ENCODE data around the gene UCN. TPM values are rescaled to one million over a fixed set of nuclear protein-coding genes. Genes with fewer than 3 reads are reported as not detected.
"Not testable (repeated sequence)": the region's sequence is repeated elsewhere in the genome, so short reads cannot be mapped to it uniquely, and the experiment has no call there.

Gene UCN
- polyA plus RNA-seq, 1 experiment: 0.40 TPM

DNA sequence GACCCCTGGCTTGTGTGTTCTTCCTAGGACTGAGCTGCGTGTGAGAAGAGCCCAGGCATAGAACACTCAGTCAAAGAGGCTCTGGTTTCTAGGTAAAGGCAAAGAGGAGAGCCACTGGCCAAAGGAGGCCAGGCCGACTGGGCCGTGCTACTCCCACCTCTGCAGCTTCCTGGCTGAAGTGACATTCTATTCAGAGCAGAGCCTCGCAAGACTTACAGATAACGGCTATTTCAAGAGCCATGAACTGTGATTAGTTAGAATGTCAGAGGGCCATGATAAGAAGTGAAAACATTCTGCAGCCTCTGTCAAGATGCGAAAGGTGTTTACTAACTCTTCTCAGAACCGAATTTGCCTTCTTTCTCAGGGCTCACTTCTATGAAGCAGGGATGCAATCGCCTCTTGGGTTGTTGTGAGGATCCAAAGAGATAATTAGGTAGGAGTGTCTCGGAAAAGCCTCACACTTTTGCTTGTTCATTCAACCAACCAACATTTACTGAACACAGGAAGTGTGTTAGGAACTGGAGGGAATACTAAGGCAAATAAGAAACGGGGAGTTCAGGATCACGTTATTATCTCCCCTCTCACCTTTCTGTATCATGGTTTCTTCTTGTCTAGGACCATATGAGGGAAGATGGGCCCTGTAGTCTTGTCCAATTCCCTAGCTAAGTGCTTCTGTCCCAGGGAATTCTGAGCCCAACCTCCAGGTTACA, 36.5 kb downstream of the UCN start:
- Histone ChIP-seq H3K27me3 (ENCODE audit: control insufficient read depth, insufficient read depth, low read length) (peaks cover 27% of the 10 kb centered on the region), H3K9me3 (ENCODE audit: control insufficient read depth, insufficient read depth, low read length) (no peaks in the 10 kb centered on the region), H3K27ac (ENCODE audit: low read depth, low read length) (no peak overlapping the region), H3K4me3 (ENCODE audit: low read depth, low read length) (no peak overlapping the region)
- CTCF ChIA-PET: interaction anchor here (1.7 to 4.2 kb wide), 2 partner anchors 9 to 17 kb away, joined by 4 to 45 read pairs; partner anchors contain the start of gene TRIM54
- no peak for DNase-seq (ENCODE audit: low read depth, low spot score)
- TF ChIP-seq, protein P1, sequence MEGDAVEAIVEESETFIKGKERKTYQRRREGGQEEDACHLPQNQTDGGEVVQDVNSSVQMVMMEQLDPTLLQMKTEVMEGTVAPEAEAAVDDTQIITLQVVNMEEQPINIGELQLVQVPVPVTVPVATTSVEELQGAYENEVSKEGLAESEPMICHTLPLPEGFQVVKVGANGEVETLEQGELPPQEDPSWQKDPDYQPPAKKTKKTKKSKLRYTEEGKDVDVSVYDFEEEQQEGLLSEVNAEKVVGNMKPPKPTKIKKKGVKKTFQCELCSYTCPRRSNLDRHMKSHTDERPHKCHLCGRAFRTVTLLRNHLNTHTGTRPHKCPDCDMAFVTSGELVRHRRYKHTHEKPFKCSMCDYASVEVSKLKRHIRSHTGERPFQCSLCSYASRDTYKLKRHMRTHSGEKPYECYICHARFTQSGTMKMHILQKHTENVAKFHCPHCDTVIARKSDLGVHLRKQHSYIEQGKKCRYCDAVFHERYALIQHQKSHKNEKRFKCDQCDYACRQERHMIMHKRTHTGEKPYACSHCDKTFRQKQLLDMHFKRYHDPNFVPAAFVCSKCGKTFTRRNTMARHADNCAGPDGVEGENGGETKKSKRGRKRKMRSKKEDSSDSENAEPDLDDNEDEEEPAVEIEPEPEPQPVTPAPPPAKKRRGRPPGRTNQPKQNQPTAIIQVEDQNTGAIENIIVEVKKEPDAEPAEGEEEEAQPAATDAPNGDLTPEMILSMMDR (IDR thresholded peaks at IDR 0.05; ENCODE audit: low read depth, low read length): no peak
- POLR2A ChIA-PET: no interaction called here

DNA sequence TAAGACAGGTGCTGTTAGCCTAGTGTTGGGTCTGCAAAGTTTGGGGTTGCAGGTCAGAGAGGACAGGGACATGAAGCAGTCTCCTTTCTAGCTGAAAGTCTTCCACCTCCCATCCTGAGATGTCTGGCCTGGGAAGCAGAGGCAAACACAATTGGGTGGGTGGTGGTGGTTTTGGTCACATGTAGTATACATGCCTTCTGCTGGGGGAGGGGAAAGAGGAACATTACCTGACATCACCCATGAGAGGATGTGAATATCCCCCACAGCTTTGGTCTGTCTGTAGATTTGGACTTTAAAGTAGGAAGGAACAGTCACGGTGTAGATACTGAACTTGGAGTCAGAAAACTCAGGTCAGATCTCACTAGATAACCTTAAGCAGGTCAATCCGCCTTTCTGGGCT, 37.6 kb downstream of the UCN start:
- CTCF ChIA-PET: interaction anchor here (1.7 to 4.2 kb wide), 2 partner anchors 11 to 18 kb away, joined by 4 to 45 read pairs; partner anchors contain the start of gene TRIM54

DNA sequence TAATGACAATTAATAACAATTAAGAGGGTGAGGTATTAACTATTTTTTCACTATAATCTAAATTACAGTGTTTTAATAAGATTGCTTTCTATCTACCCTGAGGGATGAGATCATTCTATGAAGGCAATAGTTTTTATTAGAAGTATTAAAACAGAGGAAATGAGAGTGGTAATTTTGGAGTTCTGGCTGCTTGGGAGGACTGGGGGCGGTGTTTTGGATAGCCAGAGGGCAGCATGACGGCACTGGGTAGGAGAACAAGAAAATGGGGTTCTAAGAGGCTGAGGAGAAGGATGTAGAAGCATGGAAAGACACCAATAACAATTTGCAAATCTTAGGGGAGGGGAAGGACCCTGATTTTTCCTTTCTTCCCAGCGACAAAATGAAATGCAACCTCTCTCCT, 38.1 kb downstream of the UCN start:
- Histone ChIP-seq H3K27me3 (ENCODE audit: control insufficient read depth, insufficient read depth, low read length) (peaks cover 27% of the 10 kb centered on the region), H3K9me3 (ENCODE audit: control insufficient read depth, insufficient read depth, low read length) (no peaks in the 10 kb centered on the region), H3K4me3 (ENCODE audit: low read depth, low read length) (no peak overlapping the region), H3K27ac (ENCODE audit: low read depth, low read length) (no peak overlapping the region)
- ChIA-PET CTCF (interaction anchor here (4.2 kb wide), 1 partner anchor 11 kb away, joined by 45 read pairs; the partner anchor contains the start of gene TRIM54), POLR2A (interaction anchor here (0.9 kb wide), 1 partner anchor 63 kb away, joined by 3 read pairs; no protein-coding TSS in a partner anchor)
- TF ChIP-seq, protein P1 (IDR thresholded peaks at IDR 0.05; ENCODE audit: low read depth, low read length): no peak
- no peak for DNase-seq (ENCODE audit: low read depth, low spot score)

More for the DNA sequence above, 37.6 kb downstream of the UCN start:
- Histone ChIP-seq H3K4me3 (ENCODE audit: low read depth, low read length) (no peak overlapping the region), H3K27ac (ENCODE audit: low read depth, low read length) (no peak overlapping the region), H3K9me3 (ENCODE audit: control insufficient read depth, insufficient read depth, low read length) (no peaks in the 10 kb centered on the region), H3K27me3 (ENCODE audit: control insufficient read depth, insufficient read depth, low read length) (peaks cover 24% of the 10 kb centered on the region)
- no peak for DNase-seq (ENCODE audit: low read depth, low spot score)
- TF ChIP-seq, protein P1 (IDR thresholded peaks at IDR 0.05; ENCODE audit: low read depth, low read length): no peak
- POLR2A ChIA-PET: no interaction called here

DNA sequence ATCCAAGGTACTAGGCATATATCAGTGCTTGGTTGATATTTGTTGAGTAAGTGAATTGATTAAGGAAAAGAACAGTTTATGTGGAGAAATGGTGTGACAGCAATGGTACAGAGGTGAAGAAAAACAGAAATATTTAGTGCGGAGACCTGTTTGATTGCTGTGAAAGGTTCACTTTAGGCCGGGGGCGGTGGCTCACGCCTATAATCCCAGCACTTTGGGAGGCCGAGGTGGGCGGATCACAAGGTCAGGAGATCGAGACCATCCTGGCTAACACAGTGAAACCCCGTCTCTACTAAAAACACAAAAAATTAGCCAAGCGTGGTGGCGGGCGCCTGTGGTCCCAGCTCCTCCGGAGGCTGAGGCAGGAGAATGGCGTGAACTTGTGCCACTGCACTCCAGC, 39.9 kb downstream of the UCN start:
- H3K4me3 ChIP-seq (ENCODE audit: low read depth, low read length); POLR2A ChIA-PET; H3K9me3 ChIP-seq (ENCODE audit: control insufficient read depth, insufficient read depth, low read length); DNase-seq (ENCODE audit: low read depth, low spot score); H3K27ac ChIP-seq (ENCODE audit: low read depth, low read length): not testable (repeated sequence)
- CTCF ChIA-PET: interaction anchor here (0.8 kb wide), 1 partner anchor 11 kb away, joined by 5 read pairs; no protein-coding TSS in a partner anchor
- H3K27me3 ChIP-seq (ENCODE audit: control insufficient read depth, insufficient read depth, low read length): peaks cover 44% of the 10 kb centered on the region

DNA sequence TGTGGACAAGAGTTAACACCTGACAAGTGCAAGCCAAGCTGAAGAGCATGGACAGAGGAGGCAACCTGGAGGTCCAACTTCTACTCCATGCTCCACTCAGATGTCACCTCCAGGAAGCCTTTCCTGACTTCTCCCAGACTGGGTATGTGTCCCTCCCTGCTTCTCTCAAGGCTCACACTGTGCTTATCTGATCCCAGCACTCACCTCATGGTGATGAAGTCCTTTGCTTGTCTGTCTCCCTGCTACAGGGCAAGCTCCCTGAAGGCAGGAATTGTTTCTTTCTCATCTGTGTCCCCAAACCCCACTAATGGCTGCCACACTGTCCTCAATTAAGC, 42.7 kb downstream of the UCN start:
- POLR2A ChIA-PET: no interaction called here

More for the DNA sequence above, 42.7 kb downstream of the UCN start:
- H3K27ac ChIP-seq (ENCODE audit: low read depth, low read length): no peak overlapping the region
- H3K27me3 ChIP-seq (ENCODE audit: control insufficient read depth, insufficient read depth, low read length): peaks cover 64% of the 10 kb centered on the region
- TF ChIP-seq, protein P1 (IDR thresholded peaks at IDR 0.05; ENCODE audit: low read depth, low read length): no peak
- H3K4me3 ChIP-seq (ENCODE audit: low read depth, low read length): no peak overlapping the region
- DNase-seq (ENCODE audit: low read depth, low spot score): no peak
- CTCF ChIA-PET: interaction anchor here (0.7 to 3.3 kb wide), 10 partner anchors 8 to 55 kb away, joined by 3 to 64 read pairs (median 4); partner anchors contain the start of genes DNAJC5G and TRIM54
- no peaks in the 10 kb centered on the region for H3K9me3 ChIP-seq (ENCODE audit: control insufficient read depth, insufficient read depth, low read length)

Measured in AG04450 (cell line).